Neural crest cell (in vitro differentiated cells): Measurements from ENCODE around the gene UQCRH. TPM values are rescaled to one million over a fixed set of nuclear protein-coding genes. Genes with fewer than 3 reads are reported as not detected.
"Not testable (repeated sequence)": the region's sequence is repeated elsewhere in the genome, so short reads cannot be mapped to it uniquely, and the experiment has no call there.

Experiments
- DNase-seq: peaks from one replicate; pipeline ENCODE4 v3.0.0; 2021; ENCODE audit warnings: low read depth, mixed read lengths, low spot score
- H3K27ac Mint-ChIP-seq: one replicate; pipeline ENCODE4 v1.8.0; 2021; ENCODE audit warnings: mild to moderate bottlenecking, mixed read lengths; ENCODE audit not compliant: unreplicated experiment
- H3K27me3 Mint-ChIP-seq: 2 replicates; pipeline ENCODE4 v1.8.0; 2021; ENCODE audit warnings: low read depth, mild to moderate bottlenecking, mixed read lengths
- H3K36me3 Mint-ChIP-seq: 2 replicates; pipeline ENCODE4 v1.8.0; 2021; ENCODE audit warnings: low read depth, mild to moderate bottlenecking, mixed read lengths
- H3K4me1 Mint-ChIP-seq: 2 replicates; pipeline ENCODE4 v1.8.0; 2021; ENCODE audit warnings: mixed read lengths
- H3K4me3 Mint-ChIP-seq: one replicate; pipeline ENCODE4 v1.8.0; 2021; ENCODE audit warnings: mild to moderate bottlenecking, mixed read lengths
- H3K9me3 Mint-ChIP-seq: 2 replicates; pipeline ENCODE4 v1.8.0; 2021; ENCODE audit warnings: mixed read lengths
- CTCF ChIP-seq: fragments of 200-600 bp; sonication (generic); conservative IDR thresholded peaks from 2 replicates; pipeline ENCODE4 v1.5.0; 2021; ENCODE audit warnings: antibody characterized with exemption, mild to moderate bottlenecking
- total RNA-seq: library from RNA; stranded (reverse); gene quantifications from 2 replicates; pipeline ENCODE4 v1.2.1, GENCODE V29; 2021

Gene UQCRH
- total RNA-seq, 1 donor from 2014 or later = 325 TPM

- Mint-ChIP-seq H3K27ac (no peak overlapping the region), H3K36me3 (no peaks in the 10 kb centered on the region), H3K27me3 (no peaks in the 10 kb centered on the region), H3K4me3 (no peak overlapping the region), H3K9me3 (no peaks in the 10 kb centered on the region), H3K4me1 (peaks cover 18% of the 10 kb centered on the region)
- no peak for TF ChIP-seq CTCF
- DNase-seq = no peak
Observed at GRCh38 chr1:46335081-46335480, 31.6 kb downstream of the UQCRH start.

- Mint-ChIP-seq H3K4me1 (peaks cover 31% of the 10 kb centered on the region), H3K4me3 (peak overlapping the region; percentile 38)
- H3K27me3 Mint-ChIP-seq, H3K36me3 Mint-ChIP-seq, H3K9me3 Mint-ChIP-seq, DNase-seq, H3K27ac Mint-ChIP-seq: not testable (repeated sequence)
Observed at GRCh38 chr1:46337409-46337808, 33.9 kb downstream of the UQCRH start.

- H3K4me1 Mint-ChIP-seq = peaks cover 43% of the 10 kb centered on the region
- TF ChIP-seq CTCF = peak; percentile 67
- peaks cover 6% of the 10 kb centered on the region for H3K36me3 Mint-ChIP-seq
- peak within 1 kb of the TSS; percentile 100 for H3K27ac Mint-ChIP-seq
- H3K27me3 Mint-ChIP-seq = no peaks in the 10 kb centered on the region
- DNase-seq = peak; percentile 72
- no peaks in the 10 kb centered on the region for H3K9me3 Mint-ChIP-seq
- peak within 1 kb of the TSS; percentile 97 for H3K4me3 Mint-ChIP-seq
Observed at GRCh38 chr1:46340404-46341221, 37.1 kb downstream of the UQCRH start, which contains the start of gene NSUN4. NSUN4 (plus strand) TSS chr1:46340807; CDS start chr1:46340827, 20 bp downstream.

GRCh38 chr1:46341222-46342083 is 38.0 kb downstream of the UQCRH start:
- no peak for TF ChIP-seq CTCF
- peak overlapping the region; percentile 97 for H3K4me3 Mint-ChIP-seq
- H3K27ac Mint-ChIP-seq = peak overlapping the region; percentile 100
- no peaks in the 10 kb centered on the region for H3K9me3 Mint-ChIP-seq
- DNase-seq = no peak
- H3K4me1 Mint-ChIP-seq = peaks cover 43% of the 10 kb centered on the region
- H3K36me3 Mint-ChIP-seq = peaks cover 6% of the 10 kb centered on the region
- no peaks in the 10 kb centered on the region for H3K27me3 Mint-ChIP-seq

GRCh38 chr1:46342084-46342656 is 38.7 kb downstream of the UQCRH start:
- Mint-ChIP-seq H3K27me3 (no peaks in the 10 kb centered on the region), H3K27ac (peak overlapping the region; percentile 100), H3K4me3 (peak overlapping the region; percentile 97), H3K36me3 (peaks cover 9% of the 10 kb centered on the region), H3K9me3 (no peaks in the 10 kb centered on the region), H3K4me1 (peaks cover 43% of the 10 kb centered on the region)
- DNase-seq = no peak
- peak; percentile 48 for TF ChIP-seq CTCF
